Activated CD4-positive, alpha-beta T cell treated with anti-CD3 and anti-CD28 coated beads for 48 hours (primary cell): Measurements from ENCODE around the gene ZNF366.

Experiments
- DNase-seq: peaks from one replicate; pipeline ENCODE4 v3.0.0-alpha.2; 2020

ZNF366 gene, protein sequence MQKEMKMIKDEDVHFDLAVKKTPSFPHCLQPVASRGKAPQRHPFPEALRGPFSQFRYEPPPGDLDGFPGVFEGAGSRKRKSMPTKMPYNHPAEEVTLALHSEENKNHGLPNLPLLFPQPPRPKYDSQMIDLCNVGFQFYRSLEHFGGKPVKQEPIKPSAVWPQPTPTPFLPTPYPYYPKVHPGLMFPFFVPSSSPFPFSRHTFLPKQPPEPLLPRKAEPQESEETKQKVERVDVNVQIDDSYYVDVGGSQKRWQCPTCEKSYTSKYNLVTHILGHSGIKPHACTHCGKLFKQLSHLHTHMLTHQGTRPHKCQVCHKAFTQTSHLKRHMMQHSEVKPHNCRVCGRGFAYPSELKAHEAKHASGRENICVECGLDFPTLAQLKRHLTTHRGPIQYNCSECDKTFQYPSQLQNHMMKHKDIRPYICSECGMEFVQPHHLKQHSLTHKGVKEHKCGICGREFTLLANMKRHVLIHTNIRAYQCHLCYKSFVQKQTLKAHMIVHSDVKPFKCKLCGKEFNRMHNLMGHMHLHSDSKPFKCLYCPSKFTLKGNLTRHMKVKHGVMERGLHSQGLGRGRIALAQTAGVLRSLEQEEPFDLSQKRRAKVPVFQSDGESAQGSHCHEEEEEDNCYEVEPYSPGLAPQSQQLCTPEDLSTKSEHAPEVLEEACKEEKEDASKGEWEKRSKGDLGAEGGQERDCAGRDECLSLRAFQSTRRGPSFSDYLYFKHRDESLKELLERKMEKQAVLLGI

DNA sequence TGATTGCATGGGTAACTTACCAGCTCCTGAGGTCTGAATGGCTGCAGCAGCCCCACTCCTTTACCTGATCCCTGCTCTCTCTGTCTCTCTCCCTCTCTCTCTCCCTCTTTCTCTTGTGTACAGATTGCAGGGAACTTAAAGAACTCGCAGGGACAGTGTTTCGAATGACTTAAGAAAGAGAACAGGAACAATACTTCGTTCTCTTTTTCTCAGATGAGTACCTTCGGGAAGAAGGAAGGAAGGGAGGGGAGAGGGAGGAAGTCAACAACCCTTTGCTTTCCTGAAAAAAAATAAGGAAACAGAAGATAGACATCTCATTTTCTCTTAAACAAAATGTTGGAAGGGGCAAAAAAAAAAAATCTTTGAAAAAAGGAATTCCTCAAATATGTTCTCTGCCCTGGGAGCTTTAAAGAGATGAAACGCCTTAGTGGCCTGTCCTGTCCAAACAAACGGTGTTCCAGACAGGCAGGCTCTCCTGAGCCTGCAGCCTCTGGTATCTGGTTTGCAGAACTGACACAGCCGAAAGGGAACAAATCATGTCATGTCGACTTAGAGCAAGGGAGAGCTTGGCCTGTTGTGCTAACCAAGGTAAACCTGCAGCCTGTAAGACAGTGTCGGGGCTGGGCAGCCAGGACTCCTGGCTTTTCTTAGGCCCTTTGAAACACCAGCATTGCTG lies at the start of gene ZNF366:
Gene ZNF366, minus strand, starts transcription at position 180 of the 676 bp plus-strand sequence. CDS start 45,914 bp downstream, outside the sequence.
- no peak for DNase-seq

DNA sequence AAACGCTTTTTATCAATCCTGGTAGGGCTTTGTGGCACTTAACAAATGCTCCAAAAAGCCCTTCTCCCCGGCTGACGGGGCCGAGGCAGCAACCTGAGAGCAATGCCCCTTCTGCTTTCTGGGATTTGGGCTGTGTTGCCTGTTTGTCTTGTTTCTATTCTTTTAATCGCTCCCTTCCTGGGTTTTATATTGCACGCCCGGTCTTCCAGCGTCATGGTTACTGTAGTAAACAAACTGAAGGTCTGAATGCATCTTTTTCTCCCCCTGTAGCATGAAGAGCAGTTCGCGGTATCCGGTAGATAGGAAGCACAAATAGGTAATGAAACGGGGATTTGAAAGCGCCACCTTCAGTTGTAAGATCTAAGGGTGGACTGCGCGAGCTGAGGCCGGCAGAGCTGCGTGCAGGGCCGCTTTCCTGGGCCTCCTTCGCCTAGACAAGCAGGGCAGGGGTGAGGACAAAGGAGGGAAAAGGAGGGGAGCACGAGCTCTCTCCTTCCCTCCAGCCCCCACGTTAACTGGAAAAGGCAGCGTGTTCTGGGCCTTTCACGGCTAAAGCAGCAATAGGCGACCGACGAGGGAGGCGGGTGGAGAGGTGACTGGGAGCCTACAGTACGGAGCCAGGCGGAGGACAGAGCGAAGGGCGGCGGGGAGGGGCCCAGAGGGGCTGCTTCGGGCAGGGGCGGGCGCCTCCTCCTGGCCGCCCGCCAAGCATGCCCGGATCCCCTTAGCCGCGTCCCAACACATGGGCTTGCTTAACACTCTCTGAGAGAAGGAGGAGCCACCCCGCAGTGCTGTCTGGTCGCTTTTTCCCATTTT lies 49.3 kb upstream of the ZNF366 start:
- peak; percentile 64 for DNase-seq

DNA sequence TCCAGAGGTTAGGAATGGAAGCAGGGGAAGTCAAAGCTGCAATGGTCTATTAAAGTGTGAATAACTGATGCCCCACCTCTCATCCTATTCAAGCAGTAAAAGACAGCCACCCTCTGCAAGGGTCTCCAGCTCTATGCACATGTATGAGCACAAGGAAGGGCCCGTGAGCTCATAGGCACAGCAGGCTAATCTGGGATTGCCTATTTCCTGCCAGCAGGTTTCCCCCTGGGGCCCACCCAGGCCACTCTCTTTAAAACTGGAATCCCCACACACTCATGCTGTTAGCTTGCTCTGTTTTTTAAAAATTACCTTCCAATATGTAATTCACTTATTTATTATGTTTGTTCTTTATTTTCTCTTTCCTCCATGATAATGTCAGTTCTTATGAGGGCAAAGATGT lies 48.7 kb upstream of the ZNF366 start:
- no peak for DNase-seq

DNA sequence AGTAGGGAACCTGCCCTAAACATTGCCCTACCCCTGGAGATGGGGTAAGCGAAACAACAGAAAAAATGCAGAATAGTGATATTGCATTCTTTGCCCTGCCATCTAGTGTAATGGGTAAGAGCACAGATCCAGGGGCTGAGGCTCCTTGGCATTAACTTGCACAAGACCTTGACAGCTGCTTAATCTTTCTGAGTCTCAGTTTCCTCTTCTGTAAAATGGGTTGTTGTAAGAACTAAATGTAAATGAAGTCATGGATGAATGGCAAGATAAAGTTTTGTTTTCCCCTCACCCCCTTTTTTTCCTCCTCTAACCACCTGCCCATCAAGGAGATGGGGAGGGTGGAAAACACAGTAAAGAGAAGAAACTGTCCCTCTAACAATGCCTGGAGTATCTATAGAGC lies 47.7 kb upstream of the ZNF366 start:
- no peak for DNase-seq

DNA sequence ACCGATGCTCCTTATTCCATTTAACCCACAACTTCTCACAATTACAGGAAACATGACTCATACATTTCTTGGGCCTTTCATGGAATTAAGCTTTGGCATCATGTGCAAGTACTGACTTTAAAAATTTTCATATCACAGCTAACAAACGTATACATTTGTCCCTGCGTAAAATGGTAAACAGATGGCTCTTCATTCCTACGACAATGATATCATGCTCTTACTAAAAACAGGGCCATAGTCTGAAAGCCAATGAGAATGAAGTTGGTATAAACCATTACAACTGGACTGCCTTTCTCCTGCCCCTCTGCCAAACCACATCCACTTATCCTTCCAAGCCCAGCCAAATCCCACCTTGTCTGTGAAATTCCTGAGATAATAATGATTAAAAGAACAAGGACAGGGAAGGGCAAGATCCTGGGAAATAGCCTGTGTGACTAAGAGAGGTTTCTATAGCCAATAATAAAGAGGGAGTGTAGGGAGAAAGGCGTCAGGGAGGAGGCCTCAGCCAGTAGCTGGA lies 44.9 kb upstream of the ZNF366 start:
- DNase-seq = no peak

DNA sequence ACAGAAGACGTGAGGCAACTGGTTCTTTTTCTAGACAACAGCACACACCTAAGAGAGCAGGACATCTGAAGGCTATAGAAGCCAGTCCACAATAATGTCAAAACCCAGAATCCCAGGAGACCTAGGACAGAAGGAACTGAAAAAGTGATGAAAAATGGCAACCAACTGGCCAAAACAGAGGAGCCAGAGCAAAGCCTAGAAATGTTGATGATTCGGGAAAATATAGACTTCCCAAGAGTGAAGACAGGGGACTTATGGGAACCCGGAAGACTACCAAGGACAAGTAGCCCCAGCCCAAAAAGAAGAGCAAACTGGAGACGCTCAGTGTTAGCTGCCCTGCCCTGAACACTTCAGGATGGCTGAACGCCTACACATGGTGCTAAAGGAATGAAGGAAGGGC lies 43.4 kb upstream of the ZNF366 start:
- DNase-seq = no peak

DNA sequence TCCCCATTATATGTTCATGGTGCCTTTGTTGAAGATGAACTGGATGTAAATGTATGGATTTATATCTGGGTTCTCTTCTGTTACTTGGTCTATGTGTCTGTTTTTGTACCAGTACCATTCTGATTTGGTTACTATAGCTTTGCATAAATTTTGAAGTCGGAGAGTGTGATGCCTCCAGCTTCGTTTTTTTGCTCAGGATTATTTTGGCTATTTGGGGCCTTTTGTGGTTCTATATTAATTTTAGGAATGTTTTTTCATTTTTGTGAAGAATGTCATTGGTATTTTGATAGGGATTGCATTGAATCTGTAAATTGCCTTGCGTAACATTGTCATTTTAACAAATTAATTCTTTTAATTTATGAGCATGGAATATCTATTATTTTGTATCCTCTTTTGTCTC lies 36.6 kb upstream of the ZNF366 start:
- no peak for DNase-seq

DNA sequence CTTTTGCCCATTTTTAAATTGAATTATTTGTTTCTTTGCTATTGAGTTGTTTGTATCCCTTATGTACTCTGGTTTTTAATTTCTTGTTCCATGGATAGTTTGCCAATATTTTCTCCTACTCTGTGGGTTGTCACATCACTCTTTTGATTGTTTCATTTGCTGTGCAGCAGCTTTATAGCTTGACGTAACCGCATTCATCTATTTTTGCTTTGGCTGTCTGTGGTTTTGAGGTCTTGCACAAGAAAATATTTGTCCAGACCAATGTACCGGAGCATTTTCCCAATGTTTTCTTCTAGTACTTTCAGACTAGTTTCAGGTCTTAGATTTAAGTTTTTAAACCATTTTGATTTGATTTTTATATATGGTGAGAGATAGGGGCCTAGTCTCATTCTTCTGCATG lies 36.2 kb upstream of the ZNF366 start:
- DNase-seq = no peak

DNA sequence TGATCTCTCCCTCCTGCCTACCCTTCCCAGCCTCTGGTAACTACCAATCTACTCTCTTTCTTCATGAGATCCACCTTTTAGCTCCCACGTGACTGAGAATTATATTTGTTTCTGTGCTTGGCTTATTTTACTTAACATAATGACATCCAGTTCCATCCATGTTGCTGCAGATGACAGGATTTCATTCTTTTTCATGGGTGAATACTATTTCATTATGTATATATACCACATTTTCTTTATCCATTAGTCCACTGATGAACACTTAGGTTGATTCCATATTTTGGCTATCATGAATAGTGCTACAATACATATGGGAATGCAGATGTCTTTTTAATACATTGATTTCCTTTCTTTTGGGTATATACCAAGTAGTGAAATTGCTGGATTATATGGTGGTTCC lies 35.5 kb upstream of the ZNF366 start:
- no peak for DNase-seq

DNA sequence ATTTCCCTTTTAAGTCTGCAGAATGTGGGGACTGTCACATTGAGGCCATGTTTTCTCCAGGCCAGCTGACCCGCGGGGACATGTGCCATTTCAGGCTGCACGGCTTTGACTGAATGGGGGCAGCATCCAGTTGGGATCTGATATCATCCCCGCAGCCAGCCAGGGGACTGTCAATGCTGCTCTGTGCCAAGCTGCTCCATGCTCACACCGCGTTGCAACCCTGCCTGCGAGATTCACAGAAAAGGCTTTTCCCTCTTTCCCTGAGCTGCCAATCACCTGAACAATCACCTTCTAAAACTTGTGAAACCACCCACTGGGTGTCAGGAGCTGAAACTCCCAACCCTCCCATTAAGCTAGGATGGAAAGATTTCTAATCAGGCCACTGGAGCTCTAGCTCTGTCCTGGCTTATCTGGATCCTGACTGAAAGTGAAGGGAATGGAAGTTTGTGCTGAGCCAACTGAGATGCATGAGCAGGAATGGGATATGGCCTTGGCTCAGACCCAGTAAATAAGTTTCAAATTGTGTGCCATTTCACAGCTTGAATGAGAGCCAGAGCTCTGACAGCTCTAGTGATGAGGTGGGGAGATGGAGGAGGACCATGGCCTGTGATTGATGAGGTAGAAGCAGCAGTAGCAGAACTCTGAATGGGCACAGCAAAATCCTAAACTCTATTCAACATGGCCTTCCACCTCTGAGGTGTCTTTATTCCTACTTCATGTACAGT lies 34.5 kb upstream of the ZNF366 start:
- no peak for DNase-seq

DNA sequence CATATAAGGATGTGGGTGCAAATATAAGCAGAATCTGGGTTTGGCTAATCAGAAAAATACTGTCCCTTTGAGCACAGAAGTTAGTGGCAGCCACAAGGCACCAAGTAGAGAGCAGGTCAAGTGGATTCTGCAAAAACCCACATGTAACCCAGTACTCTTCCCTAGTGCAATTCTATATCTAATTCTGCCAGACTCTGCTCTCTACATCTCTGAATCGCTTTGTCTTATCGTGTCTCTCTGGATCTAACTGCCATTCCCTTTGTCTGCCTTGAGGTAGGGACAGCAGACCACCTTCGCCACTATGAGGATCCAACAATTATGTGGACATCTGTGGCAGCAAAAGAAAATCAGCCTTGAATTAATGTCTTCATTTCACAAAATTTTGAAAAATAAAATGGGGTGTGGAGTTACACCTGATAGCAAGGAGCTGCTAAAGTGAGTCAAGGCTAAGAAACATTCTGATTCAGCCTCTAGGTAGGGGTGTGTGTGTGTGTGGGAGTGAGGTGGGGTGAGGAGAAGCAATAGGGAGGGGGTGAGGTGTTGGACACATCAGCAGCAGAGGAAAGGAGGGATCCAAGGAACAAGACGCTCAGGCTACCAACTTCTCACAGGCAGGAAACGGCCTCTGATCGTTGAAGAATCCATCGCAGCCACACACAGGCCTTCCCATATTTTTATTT lies 33.7 kb upstream of the ZNF366 start:
- DNase-seq = no peak

DNA sequence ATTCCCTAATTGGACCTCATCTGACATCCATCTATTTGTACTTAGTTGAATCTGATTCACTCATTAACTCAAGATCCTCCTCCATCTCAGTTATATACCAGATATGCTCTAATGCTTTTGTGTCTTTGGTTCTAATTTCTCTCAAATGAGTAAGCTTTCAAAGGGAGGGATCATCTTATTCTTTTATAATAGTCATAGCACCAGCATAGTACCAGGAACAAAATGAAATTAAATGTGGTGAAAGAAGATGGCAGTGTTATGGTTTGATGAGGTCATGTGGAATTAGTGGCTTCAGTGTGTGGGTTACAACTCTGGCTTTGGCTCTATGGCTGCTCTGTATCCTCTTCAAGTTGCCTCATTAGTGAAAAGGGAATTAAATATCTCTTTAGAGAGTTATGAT lies 32.5 kb upstream of the ZNF366 start:
- DNase-seq = no peak

DNA sequence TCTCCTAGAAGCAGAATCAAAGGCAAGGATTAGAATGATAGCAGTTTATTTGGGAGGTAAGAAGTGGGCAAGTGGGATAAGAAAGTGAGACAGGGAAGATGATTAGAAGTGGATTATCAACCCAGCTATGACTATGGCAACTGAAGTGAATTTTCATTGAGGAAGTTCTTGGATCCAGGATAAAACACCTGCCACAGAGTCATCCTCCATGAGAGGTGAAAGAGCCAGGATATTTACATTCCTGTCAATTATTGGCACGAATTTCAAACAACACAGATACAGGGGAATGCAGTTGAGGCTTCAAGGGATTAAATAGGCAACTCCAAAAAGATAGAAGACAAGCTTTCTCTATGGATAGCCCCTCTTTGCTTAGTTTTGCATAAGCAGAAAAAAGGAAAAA lies 31.8 kb upstream of the ZNF366 start:
- DNase-seq = no peak

DNA sequence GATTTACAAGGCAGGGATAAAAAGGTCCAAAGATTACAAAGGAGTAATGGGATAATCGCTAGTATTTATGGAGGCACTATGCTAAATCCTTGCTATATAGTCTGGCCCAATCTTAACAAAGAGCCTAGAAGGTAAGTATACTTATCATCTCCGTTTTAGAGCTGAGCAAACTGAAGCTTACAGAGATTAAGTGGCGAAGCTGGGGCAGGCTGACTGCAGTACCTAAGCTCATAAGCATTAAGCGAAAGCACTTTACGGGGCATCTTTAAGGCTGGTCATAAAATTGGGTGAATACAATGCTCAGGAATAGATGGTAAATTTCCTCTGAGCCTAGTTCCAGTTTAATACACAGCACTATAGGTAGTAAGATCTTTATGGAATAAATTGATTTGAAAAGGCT lies 30.0 kb upstream of the ZNF366 start:
- no peak for DNase-seq

DNA sequence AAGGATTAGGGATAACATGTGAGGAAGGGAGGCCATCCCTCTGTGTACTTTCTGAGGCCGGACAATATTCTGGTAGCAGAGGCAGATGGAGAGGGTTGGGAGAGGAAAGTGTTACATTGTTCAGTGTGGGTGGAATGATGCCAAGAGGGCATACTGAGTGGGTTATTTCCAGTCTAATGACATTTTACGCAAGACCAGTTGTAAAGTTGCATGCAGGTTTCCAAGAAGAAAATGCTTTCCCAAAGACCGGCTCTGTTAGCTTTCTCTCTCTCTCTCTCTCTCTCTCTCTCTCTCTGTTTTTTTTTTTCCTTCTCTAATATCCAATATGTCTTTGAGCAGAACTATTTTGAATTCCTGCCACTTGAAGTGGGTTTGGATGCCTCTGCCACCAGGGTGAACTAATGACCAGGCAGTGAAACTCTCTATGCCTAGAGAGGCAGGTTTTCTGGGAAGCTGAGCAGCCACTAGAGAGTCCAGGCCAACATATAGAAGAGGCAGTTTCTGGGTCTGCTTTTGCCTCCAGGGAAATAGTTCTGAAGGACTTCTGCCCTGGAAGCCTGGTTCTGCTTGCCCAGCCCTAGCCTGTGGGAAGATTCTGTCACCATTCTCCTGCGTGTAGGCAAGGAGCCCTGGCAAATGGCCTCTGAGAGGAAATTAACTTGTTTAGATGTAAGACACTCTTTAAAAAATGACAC lies 24.4 kb upstream of the ZNF366 start:
- DNase-seq = no peak

DNA sequence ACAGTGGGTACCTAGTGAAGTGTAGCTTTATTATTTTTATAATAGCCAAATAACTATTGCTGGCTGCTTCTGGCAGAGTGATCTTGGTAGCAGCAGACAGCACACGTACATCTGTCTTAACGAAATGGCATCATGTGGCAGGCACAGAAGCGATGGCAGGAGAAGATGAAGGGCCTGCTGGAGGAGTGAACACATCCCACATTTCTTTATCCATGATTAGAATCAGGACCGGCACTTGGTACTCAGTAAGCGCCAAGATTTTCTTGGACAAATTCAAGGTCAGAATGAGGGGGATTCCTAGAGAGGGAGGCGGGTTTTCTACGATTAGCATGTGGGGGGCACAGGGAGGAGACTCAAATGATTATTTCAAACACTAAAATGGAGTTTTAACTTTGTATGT lies 23.0 kb upstream of the ZNF366 start:
- no peak for DNase-seq

DNA sequence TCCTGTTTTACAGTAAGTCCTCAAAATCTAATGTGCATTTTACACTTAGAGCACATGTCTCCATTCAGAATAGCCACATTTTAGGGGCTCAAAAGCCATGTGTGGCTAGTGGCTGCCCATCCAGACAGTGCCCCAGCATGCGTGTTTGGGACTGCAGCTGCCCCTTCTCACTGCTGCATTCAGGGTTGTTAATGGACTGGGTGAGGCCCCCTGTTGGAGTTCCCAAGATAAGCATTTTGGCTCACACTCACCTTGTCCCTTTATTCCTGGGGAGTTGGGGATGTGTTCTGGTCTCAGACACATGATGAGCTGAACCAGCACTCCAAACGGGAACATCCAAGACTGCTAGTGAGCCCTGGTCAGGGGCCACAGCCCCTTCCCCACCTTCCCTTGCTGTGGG lies 22.2 kb upstream of the ZNF366 start:
- no peak for DNase-seq

DNA sequence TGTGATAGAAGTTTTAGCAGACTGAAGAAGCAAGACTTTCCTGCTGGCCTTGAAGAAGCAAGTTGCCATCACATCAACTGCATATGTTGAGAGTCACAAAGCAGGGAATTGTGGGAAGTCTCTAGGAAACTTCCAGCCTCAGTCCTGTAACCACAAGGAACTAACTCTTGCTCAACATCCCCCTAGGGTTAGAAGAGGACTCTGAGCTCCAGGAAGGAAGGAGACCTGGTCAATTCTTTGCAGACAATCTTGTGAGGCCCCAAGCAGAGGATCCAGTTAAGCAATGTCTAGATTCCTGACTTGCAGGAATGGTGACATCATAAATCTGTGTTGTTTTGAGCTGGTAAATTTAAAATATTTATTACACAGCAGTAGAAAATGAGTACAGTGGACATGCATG lies 18.6 kb upstream of the ZNF366 start:
- no peak for DNase-seq

DNA sequence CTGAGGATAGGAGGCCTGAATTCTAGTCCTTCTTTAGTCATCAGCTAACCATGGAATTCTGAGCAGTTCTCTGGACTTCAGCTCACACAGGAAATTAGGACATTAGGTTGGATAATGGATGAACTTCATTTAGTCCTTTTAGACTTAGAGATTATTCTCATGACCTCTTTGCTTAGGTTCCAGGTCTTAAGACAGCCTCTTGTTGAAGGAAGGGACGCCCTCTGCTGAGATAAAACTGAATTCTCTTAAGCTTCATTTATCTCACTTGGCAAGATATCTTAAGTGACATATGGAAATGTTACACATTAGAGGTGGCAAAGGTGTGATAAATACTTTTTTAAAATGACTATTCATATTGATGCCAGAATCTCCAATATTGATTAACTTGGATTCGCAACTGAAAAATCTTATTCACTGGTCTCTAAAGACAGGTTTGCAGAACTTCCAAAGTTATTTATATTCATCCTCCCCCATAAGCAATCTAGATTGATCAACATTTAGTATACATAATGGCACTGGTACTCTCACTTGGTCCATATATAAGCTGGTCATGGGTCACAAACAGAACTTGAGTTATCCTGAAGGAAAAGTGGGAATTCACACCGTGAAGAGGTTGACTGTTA lies 16.9 kb upstream of the ZNF366 start:
- DNase-seq = no peak

DNA sequence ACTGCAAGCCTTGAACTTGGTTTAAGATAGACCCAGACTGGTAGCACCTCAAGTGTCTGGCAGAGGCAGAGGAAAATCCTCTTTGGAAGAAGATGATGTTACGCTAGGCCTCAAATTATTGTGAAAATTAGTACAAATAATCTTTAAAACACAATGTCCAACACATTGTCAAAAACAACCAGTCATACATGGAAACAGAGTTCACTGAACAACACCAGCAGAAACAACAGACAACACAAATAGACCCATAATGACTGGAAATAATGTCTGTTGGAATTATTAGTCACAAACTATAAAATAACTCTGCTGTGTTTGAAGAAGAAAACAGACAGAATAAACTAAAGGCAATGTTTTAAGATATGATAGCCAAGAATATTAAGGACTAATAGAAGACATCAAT lies 15.4 kb upstream of the ZNF366 start:
- no peak for DNase-seq
